Measurements from ENCODE around the gene ZNF205.
"Not testable (repeated sequence)": the region's sequence is repeated elsewhere in the genome, so short reads cannot be mapped to it uniquely, and the experiment has no call there.

The ZNF205 gene

DNA sequence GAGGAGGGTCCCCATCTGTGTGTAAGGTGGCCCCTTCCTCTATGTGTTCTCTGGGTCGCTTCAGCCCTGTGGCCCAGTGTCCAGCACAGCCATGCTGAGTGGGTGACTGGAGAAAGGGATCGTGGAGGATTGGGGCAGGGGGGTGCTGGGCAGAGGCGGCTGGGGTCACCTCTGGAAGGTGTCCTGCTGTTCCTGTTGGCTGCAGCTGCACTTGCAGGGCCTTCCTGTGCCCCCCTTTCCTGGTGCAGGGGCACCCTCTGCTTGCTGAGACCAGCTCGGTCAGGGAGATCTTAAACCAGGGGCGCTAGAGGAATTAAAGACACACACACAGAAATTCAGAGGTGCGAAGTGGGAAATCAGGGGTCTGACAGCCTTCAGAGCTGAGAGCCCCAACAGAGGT is 35.8 kb upstream of the ZNF205 start:
- Histone ChIP-seq H3K4me1 (peaks cover 44 to 77% (median 66%) of the 10 kb centered on the region in 10 experiments), H3K4me3 (peak overlapping the region in 5 of 10 experiments; percentile 13 to 39 (median 28); a peak in 8 of 20 replicates), H3K4me2 (peak overlapping the region; percentile 43 to 95 (median 89)), H3K27me3 (no peaks in the 10 kb centered on the region), H3K27ac (peak overlapping the region in 9 of 11 experiments; percentile 7 to 95 (median 86); a peak in 18 of 22 replicates), H3K9me3 (replicated peaks in 1 of 11) (peaks cover 11 to 52% (median 47%) of the 10 kb centered on the region in 11 experiments; a peak in 20 of 22 replicates), H3K9ac (peak overlapping the region in 7 of 11 experiments; percentile 23 to 82 (median 72); a peak in 12 of 22 replicates), H4K20me1 (no peaks in the 10 kb centered on the region), H3K36me3 (peaks cover 0 to 32% (median 10%) of the 10 kb centered on the region in 11 experiments; a peak in 8 of 22 replicates)
- no peak for TF ChIP-seq Cebpa-rat (IDR thresholded peaks at IDR 0.05)

DNA sequence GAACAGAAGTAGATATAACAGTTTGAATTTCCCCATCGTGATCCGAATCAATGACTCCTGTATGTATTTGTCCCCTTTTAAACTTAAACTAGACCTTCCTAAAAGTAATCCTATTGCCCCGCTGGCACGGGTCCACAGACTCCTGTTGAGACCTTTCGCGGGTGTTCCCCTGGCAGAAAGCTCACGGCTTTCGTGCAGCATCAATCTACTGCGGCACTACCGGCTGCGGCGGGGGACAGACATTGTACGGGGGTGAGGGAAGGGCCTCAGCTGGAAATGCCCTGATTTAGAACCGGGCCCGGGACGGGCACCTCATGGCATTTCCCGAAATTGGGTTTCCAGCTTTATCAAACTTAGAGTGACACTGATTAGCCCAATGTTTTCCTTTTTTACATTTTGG is 32.4 kb upstream of the ZNF205 start:
- Histone ChIP-seq H3K9me3 (replicated peaks in 1 of 11) (peaks cover 11 to 52% (median 47%) of the 10 kb centered on the region in 11 experiments; a peak in 20 of 22 replicates), H4K20me1 (no peaks in the 10 kb centered on the region), H3K4me3 (no peak overlapping the region), H3K27ac (no peak overlapping the region), H3K27me3 (no peaks in the 10 kb centered on the region), H3K36me3 (peaks cover 0 to 32% (median 10%) of the 10 kb centered on the region in 11 experiments; a peak in 8 of 22 replicates), H3K9ac (no peak overlapping the region), H3K4me2 (no peak overlapping the region), H3K4me1 (peaks cover 23 to 50% (median 39%) of the 10 kb centered on the region in 10 experiments)
- no peak for TF ChIP-seq Cebpa-rat (IDR thresholded peaks at IDR 0.05)

DNA sequence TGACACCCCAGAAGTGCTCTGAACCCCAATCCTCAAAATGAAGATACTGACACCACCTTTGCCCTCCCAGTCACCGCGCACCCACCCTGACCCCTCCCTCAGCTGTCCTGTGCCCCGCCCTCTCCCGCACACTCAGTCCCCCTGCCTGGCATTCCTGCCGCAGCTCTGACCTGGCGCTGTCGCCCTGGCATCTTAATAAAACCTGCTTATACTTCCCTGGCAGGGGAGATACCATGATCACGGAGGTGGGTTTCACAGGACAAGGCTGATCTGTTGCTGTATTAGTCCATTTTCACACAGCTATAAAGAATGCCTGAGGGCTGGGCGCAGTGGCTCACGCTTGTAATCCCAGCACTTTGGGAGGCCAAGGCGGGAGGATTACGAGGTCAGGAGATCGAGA is 30.4 kb upstream of the ZNF205 start:
- not testable (repeated sequence) for H3K4me3 ChIP-seq, H3K27ac ChIP-seq, H3K9ac ChIP-seq, H3K4me2 ChIP-seq, H3K27me3 ChIP-seq, H4K20me1 ChIP-seq
- peaks cover 0 to 31% (median 10%) of the 10 kb centered on the region in 11 experiments; a peak in 8 of 22 replicates for H3K36me3 ChIP-seq
- peaks cover 9 to 44% (median 41%) of the 10 kb centered on the region in 11 experiments; a peak in 20 of 22 replicates for H3K9me3 ChIP-seq (replicated peaks in 1 of 11)
- peaks cover 20 to 50% (median 39%) of the 10 kb centered on the region in 10 experiments for H3K4me1 ChIP-seq

DNA sequence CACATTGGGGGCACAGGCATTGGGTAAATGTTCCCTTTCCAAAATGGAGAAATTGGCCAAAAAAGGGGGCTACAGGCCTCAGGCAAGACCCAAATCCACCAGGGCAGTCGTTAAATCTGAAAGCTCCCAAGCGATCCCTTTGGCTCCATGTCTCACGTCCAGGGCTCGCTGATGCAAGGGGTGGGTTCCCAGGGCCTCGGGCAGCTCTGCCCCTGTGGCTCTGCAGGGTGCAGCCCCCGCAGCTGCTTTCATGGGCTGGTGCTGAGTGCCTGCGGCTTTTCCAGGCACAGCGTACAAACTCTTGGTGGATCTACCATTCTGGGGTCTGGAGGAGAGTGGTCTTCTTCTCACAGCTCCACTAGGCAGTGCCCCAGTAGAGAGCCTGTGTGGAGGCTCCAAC is 29.0 kb upstream of the ZNF205 start:
- H3K36me3 ChIP-seq: peaks cover 0 to 17% (median 0%) of the 10 kb centered on the region in 11 experiments; a peak in 5 of 22 replicates
- H3K4me1 ChIP-seq: peaks cover 30 to 50% (median 40%) of the 10 kb centered on the region in 10 experiments
- peaks cover 0 to 29% (median 27%) of the 10 kb centered on the region in 11 experiments; a peak in 19 of 22 replicates for H3K9me3 ChIP-seq (replicated peaks in 1 of 11)
- H3K4me3 ChIP-seq, H3K9ac ChIP-seq, H3K27ac ChIP-seq, H4K20me1 ChIP-seq, H3K4me2 ChIP-seq, H3K27me3 ChIP-seq: not testable (repeated sequence)

DNA sequence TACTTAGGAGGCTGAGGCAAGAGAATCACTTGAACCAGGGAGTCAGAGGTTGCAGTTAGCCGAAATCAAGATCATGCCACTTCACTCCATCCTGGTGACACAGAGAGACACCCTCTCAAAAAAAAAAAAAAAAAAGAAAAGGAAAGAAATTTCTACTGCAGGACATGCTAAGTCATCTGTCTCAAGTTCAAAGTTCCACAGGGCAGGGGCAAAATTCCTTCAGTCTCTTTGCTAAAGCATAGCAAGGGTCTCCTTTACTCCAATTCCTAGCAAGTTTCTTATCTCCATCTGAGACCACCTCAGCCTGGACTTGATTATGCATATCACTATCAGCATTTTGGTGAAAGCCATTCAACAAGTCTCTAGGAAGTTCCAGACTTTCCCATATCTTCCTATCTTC is 27.9 kb upstream of the ZNF205 start:
- Histone ChIP-seq H3K4me2 (peak overlapping the region in 9 of 11 experiments; percentile 28 to 100 (median 85); a peak in 6 of 22 replicates), H3K4me1 (peaks cover 31 to 57% (median 47%) of the 10 kb centered on the region in 10 experiments), H3K4me3 (no peak overlapping the region), H3K9me3 (replicated peaks in 1 of 11) (peaks cover 0 to 21% (median 19%) of the 10 kb centered on the region in 11 experiments; a peak in 19 of 22 replicates), H3K27ac (no peak overlapping the region), H3K9ac (no peak overlapping the region), H3K36me3 (peaks cover 0 to 17% (median 0%) of the 10 kb centered on the region in 11 experiments; a peak in 4 of 22 replicates), H3K27me3 (no peaks in the 10 kb centered on the region), H4K20me1 (no peaks in the 10 kb centered on the region)
- TF ChIP-seq Cebpa-rat (IDR thresholded peaks at IDR 0.05): no peak

DNA sequence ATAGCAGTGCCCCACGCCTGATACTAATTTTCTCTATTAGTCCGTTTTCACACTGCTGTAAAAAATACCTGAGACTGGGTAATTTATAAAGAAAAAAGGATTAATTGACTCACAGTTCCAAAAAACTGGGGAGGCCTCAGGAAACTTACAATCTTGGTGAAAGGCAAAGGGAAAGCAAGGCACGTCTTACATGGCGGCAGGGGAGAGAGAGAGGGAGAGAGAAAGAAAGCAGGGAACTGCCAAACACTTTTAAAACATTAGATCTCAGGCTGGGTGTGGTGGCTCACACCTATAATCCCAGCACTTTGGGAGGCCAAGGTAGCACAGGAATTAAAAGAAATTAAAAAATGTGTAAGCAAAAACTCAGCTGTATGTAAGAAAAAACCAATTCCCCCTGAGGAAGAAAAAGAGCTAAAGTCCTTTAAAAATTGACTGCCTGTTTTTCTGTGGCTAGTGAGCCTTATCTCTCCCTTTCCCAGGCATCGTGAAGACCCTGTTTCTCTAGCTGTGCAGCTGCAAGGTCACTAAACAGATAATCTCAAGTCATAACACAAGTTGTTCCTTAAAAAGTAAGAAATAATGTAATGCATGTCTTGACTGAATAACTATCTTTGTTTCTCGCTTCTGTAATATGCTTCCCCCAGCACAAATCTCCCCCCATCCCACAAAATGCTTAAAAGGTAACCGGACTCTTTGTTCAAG is 27.3 kb upstream of the ZNF205 start:
- Histone ChIP-seq H3K4me3 (no peak overlapping the region), H4K20me1 (no peaks in the 10 kb centered on the region), H3K27me3 (no peaks in the 10 kb centered on the region), H3K4me2 (peak overlapping the region; percentile 14 to 100 (median 90); a peak in 18 of 22 replicates), H3K27ac (0 out of 22 replicates have a peak overlapping the region, but pooled peaks of 1 of the 11 experiments have one; percentile 15), H3K36me3 (peaks cover 0 to 12% (median 0%) of the 10 kb centered on the region in 11 experiments; a peak in 4 of 22 replicates), H3K9ac (no peak overlapping the region; a peak in 1 of 22 replicates), H3K9me3 (replicated peaks in 1 of 11) (peaks cover 0 to 14% (median 13%) of the 10 kb centered on the region in 11 experiments; a peak in 19 of 22 replicates), H3K4me1 (peaks cover 31 to 57% (median 47%) of the 10 kb centered on the region in 10 experiments)
- no peak for TF ChIP-seq Cebpa-rat (IDR thresholded peaks at IDR 0.05)

DNA sequence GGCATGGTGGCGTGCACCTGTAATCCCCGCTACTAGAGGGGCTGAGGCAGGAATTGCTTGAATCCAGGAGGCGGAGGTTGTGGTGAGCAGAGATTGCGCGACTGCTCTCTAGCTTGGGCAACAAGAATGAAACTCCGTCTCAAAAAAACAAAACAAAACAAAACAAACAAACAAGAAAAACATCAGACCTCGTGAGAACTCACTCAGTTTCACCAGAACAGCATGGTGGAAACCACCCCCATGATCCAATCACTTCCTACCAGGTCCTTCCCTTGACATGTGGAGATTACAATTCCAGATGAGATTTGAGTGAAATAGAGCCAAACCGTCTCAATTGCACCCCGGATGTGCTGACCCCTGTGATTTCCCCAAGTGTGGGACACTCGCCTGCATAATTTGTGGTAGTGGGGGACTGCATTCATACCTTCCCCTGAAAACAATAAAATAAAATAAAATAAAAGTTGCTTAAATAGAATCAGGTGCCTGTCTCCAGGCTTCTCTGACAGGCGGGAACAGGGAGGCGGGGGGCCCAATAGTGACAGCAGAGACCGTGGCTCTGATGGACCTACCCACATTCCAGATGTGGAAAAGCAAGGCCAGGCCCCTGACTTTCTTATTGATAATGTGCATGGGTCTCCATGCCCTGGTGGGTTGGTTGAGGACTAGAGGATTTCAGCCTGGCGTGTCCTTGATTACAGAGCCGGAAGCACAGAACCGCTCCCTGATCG is 26.4 kb upstream of the ZNF205 start:
- no peaks in the 10 kb centered on the region for H4K20me1 ChIP-seq
- H3K36me3 ChIP-seq: peaks cover 0 to 3% (median 0%) of the 10 kb centered on the region in 11 experiments; a peak in 3 of 22 replicates
- peak overlapping the region; percentile 44 to 76 (median 63); a peak in 18 of 22 replicates for H3K9ac ChIP-seq
- peak overlapping the region in 8 of 10 experiments; percentile 39 to 62 (median 48); a peak in 15 of 20 replicates for H3K4me3 ChIP-seq
- H3K4me1 ChIP-seq: peaks cover 31 to 60% (median 48%) of the 10 kb centered on the region in 10 experiments
- peak overlapping the region; percentile 80 to 100 (median 90) for H3K4me2 ChIP-seq
- TF ChIP-seq Cebpa-rat (IDR thresholded peaks at IDR 0.05): no peak
- no peaks in the 10 kb centered on the region for H3K27me3 ChIP-seq
- peak overlapping the region; percentile 51 to 79 (median 65); a peak in 21 of 22 replicates for H3K27ac ChIP-seq
- H3K9me3 ChIP-seq (replicated peaks in 1 of 11): peaks cover 0 to 5% (median 4%) of the 10 kb centered on the region in 11 experiments; a peak in 18 of 22 replicates

DNA sequence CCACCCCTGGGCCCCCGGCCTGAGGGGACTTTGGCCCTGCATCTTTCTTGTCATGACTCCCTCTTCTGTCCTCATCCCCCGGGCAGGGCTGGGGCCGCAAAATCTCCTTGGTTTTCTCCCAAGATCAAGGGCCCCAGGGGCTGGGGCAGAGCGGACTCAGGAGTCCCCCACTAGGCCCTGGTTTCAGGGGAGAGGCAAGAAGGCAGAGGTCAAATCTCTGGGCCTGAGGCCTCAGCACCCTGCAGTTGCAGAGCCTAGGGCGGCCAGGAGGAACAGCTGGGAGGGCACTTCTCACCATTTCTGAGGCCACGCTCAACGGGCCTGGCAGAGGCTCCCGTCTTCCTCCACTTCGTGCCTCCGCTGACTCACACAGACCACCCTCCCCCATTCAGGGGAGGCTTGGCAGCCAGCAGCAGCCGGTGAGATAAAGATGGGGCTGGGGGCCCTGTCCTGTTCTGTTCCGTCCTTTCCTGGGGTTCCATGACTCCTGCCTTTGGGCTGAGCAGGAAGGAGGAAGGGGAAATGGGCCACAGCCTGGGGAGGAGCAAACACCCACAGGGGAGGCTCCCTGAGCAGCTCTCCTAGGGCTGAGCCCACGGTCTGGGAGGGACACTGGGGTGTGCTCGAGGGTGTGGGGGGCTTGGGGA is 25.7 kb upstream of the ZNF205 start:
- Histone ChIP-seq H3K27me3 (no peaks in the 10 kb centered on the region), H3K4me2 (peak overlapping the region; percentile 80 to 100 (median 90)), H3K27ac (peak overlapping the region; percentile 51 to 79 (median 65); a peak in 21 of 22 replicates), H3K4me1 (peaks cover 34 to 66% (median 53%) of the 10 kb centered on the region in 10 experiments), H3K9me3 (replicated peaks in 1 of 11) (no peaks in the 10 kb centered on the region), H3K4me3 (peak overlapping the region; percentile 1 to 62 (median 46); a peak in 17 of 20 replicates), H3K9ac (peak overlapping the region; percentile 44 to 76 (median 63); a peak in 21 of 22 replicates), H3K36me3 (no peaks in the 10 kb centered on the region), H4K20me1 (no peaks in the 10 kb centered on the region)
- no peak for TF ChIP-seq Cebpa-rat (IDR thresholded peaks at IDR 0.05)
